ENCODE measurements around the gene GC. TPM values are rescaled to one million over a fixed set of nuclear protein-coding genes. Genes with fewer than 3 reads are reported as not detected.
A peak's percentile ranks its signal among the peaks of the same experiment; 100 is the strongest.

GC gene
- total and polyA plus RNA-seq, 2 of the 8 experiments (the other 6 are each of a cell fraction or from before 2014, with no cell fraction given) = 0.09 to 0.34 TPM

GRCh38 chr4:71769434-71769833, 14.4 kb downstream of the GC start:
- 93% methylated on average over 3 of the region's 3 CpGs; no CpG with 5 or more reads in 1 of the 2 experiments for WGBS, 2 experiments (ENCODE audit: extremely low coverage in 1 of 2, insufficient coverage in 1 of 2, insufficient read length in 1 of 2, insufficient replicate concordance in 2 of 2, low coverage in 1 of 2, low lambda C conversion rate in 2 of 2, missing lambda C conversion rate in 1 of 2)
- no peak overlapping the region for H2AK5ac ChIP-seq (ENCODE audit: low read depth, low read length)
- 0 out of 8 replicates have a peak, but pooled peaks cover 0 to 2% (median 0%) of the 10 kb centered on the region in 4 experiments for H3K36me3 ChIP-seq (ENCODE audit: control insufficient read depth in 2 of 4, insufficient read depth in 4 of 4, low read length in 3 of 4)
- no peak overlapping the region for H2BK15ac ChIP-seq (ENCODE audit: low read length)
- H4K20me1 ChIP-seq (replicated peaks in 1 of 2; ENCODE audit: control insufficient read depth in 1 of 2, insufficient read depth in 2 of 2, low read length in 2 of 2) = no peaks in the 10 kb centered on the region
- no peak overlapping the region for H2AFZ ChIP-seq (ENCODE audit: low read length)
- ChIA-PET POLR2A (ENCODE audit: partially characterized antibody) (no interaction called here), CTCF (ENCODE audit: partially characterized antibody) (interaction anchor here (0.8 to 1.5 kb wide), 5 partner anchors 10 to 517 kb away, joined by 3 to 5 read pairs (median 3); partner anchors contain the start of gene GC)
- H2BK12ac ChIP-seq (ENCODE audit: low read depth, low read length) = no peak overlapping the region
- no peaks in the 10 kb centered on the region for H3K23me2 ChIP-seq (ENCODE audit: low read depth, low read length)
- no peak overlapping the region for H3K23ac ChIP-seq (ENCODE audit: insufficient read length)
- H3K4me2 ChIP-seq (ENCODE audit: insufficient read depth in 1 of 2, low read depth in 2 of 2, low read length in 2 of 2) = no peak overlapping the region
- no peak overlapping the region for H3K27ac ChIP-seq (ENCODE audit: low read depth, low read length)
- H3K79me2 ChIP-seq (ENCODE audit: control insufficient read depth in 1 of 2, insufficient read depth in 2 of 2, low read length in 2 of 2) = no peaks in the 10 kb centered on the region
- peaks cover 0 to 6% (median 2%) of the 10 kb centered on the region in 4 experiments; a peak in 3 of 7 replicates for H3K4me1 ChIP-seq (replicated peaks in 1 of 4; ENCODE audit: control insufficient read depth in 3 of 4, insufficient read depth in 4 of 4, low read length in 3 of 4)
- H3K9me3 ChIP-seq (ENCODE audit: insufficient read depth in 2 of 2, low read depth in 1 of 2, low read length in 1 of 2) = no peaks in the 10 kb centered on the region
- no peak overlapping the region for H3K4ac ChIP-seq (replicated peaks; ENCODE audit: insufficient read length, low read depth, low read length)
- no peak for FAIRE-seq
- H2BK5ac ChIP-seq (ENCODE audit: low read depth, low read length) = no peak overlapping the region; the same call in 1 of the 2 replicates
- no peak overlapping the region for H3K4me3 ChIP-seq (ENCODE audit: extremely low read depth in 1 of 4, insufficient read depth in 2 of 4, low read depth in 3 of 4, low read length in 4 of 4)
- no peaks in the 10 kb centered on the region for H3K79me1 ChIP-seq (ENCODE audit: low read depth, low read length)
- no peak overlapping the region for H3K56ac ChIP-seq (replicated peaks; ENCODE audit: insufficient read length, low read depth, low read length)
- no peak overlapping the region for H3K18ac ChIP-seq (ENCODE audit: extremely low read depth, low read length)
- no peak overlapping the region for H3K9ac ChIP-seq (replicated peaks in 1 of 4; ENCODE audit: extremely low read depth in 1 of 4, low read depth in 3 of 4, low read length in 3 of 4)
- no peak overlapping the region for H4K91ac ChIP-seq (replicated peaks; ENCODE audit: insufficient read length, low read length)
- peak overlapping the region; percentile 61 for H2BK120ac ChIP-seq (replicated peaks; ENCODE audit: low read depth, low read length)
- no peaks in the 10 kb centered on the region for H3K27me3 ChIP-seq (replicated peaks in 1 of 4; ENCODE audit: control insufficient read depth in 3 of 4, extremely low read depth in 1 of 4, insufficient read depth in 3 of 4, low read length in 3 of 4)
- no peak for DNase-seq (ENCODE audit: low read depth in 1 of 2, low spot score in 2 of 2)
- H3K14ac ChIP-seq (ENCODE audit: insufficient read length) = no peak overlapping the region
- H4K8ac ChIP-seq (ENCODE audit: extremely low read depth, insufficient read depth, low read length) = no peak overlapping the region
- peak overlapping the region; percentile 62; the same call in 1 of the 2 replicates for H2BK20ac ChIP-seq (ENCODE audit: low read length)
- H4K5ac ChIP-seq (ENCODE audit: insufficient read length, low read depth, low read length) = no peak overlapping the region
- TF ChIP-seq BACH1 (IDR thresholded peaks at IDR 0.05; ENCODE audit: low read length) (no peak), NANOG (IDR thresholded peaks at IDR 0.05; ENCODE audit: insufficient read depth, low read depth, low read length, poor library complexity, severe bottlenecking) (no peak), MAX (IDR thresholded peaks at IDR 0.05) (no peak), TCF12 (IDR thresholded peaks at IDR 0.05; ENCODE audit: low read depth, low read length) (no peak), CHD2 (IDR thresholded peaks at IDR 0.05; ENCODE audit: low read length) (no peak), GTF2F1 (IDR thresholded peaks at IDR 0.05; ENCODE audit: borderline replicate concordance, low read depth, low read length) (no peak), TAF7 (optimal IDR thresholded peaks at IDR 0.05; ENCODE audit: borderline replicate concordance, low read depth, low read length) (no peak)

All from H1 (cell line).